UCSD-AML1 (cell line): ENCODE results near the gene KIAA0408.
A peak's percentile ranks its signal among the peaks of the same experiment; 100 is the strongest.

Experiments used
- DNase-seq: peaks from one replicate; lab custom pipeline; 2025; ENCODE audit not compliant: unreplicated experiment; lab: John Stamatoyannopoulos, UW

The KIAA0408 gene

GRCh38 chr6:127459231-127459641, at the start of gene KIAA0408:
KIAA0408 (minus strand) TSS chr6:127459389; CDS start chr6:127453981, 5,408 bp downstream.
- DNase-seq: no peak

- no peak for DNase-seq
Observed at GRCh38 chr6:127506894-127507293, 47.7 kb upstream of the KIAA0408 start.

GRCh38 chr6:127503022-127503421, 43.8 kb upstream of the KIAA0408 start:
- no peak for DNase-seq

- DNase-seq: no peak
Observed at GRCh38 chr6:127497410-127497809, 38.2 kb upstream of the KIAA0408 start.

GRCh38 chr6:127496471-127496870, 37.3 kb upstream of the KIAA0408 start:
- no peak for DNase-seq

- no peak for DNase-seq
Observed at GRCh38 chr6:127494240-127494767, 35.1 kb upstream of the KIAA0408 start.

GRCh38 chr6:127489248-127489647, 30.1 kb upstream of the KIAA0408 start:
- no peak for DNase-seq

GRCh38 chr6:127486934-127487333, 27.7 kb upstream of the KIAA0408 start:
- DNase-seq: no peak

GRCh38 chr6:127484212-127484863, 25.1 kb upstream of the KIAA0408 start:
- no peak for DNase-seq

- no peak for DNase-seq
Observed at GRCh38 chr6:127483399-127484055, 24.3 kb upstream of the KIAA0408 start.

GRCh38 chr6:127482325-127482724, 23.1 kb upstream of the KIAA0408 start:
- DNase-seq: no peak

GRCh38 chr6:127481628-127482027, 22.4 kb upstream of the KIAA0408 start:
- DNase-seq: no peak

- DNase-seq: no peak
Observed at GRCh38 chr6:127481111-127481510, 21.9 kb upstream of the KIAA0408 start.

GRCh38 chr6:127477658-127478057, 18.5 kb upstream of the KIAA0408 start:
- no peak for DNase-seq

GRCh38 chr6:127475823-127476176, 16.6 kb upstream of the KIAA0408 start:
- peak; percentile 6 for DNase-seq

GRCh38 chr6:127475135-127475822, 16.1 kb upstream of the KIAA0408 start:
- DNase-seq: no peak

GRCh38 chr6:127471379-127472255, 12.4 kb upstream of the KIAA0408 start:
- no peak for DNase-seq

- no peak for DNase-seq
Observed at GRCh38 chr6:127468936-127469335, 9.7 kb upstream of the KIAA0408 start.

- DNase-seq: no peak
Observed at GRCh38 chr6:127466416-127466815, 7.2 kb upstream of the KIAA0408 start.

- peak; percentile 27 for DNase-seq
Observed at GRCh38 chr6:127464881-127465459, 5.8 kb upstream of the KIAA0408 start.
